HepG2 (cell line): ENCODE measurements around the gene C4B. TPM values are rescaled to one million over a fixed set of nuclear protein-coding genes. Genes with fewer than 3 reads are reported as not detected.
A peak's percentile ranks its signal among the peaks of the same experiment; 100 is the strongest.

Source experiments
- ATAC-seq: fragments of 200-7000 bp; cut with Tn5 transposase; 3 replicates; pipeline ENCODE4 v1.9.1; 2020; ENCODE audit warnings: mild to moderate bottlenecking, moderate library complexity
- BruUV-seq: library from RNA; stranded (reverse); fragments of 400-500 nt; replicated peaks from 2 replicates; lab custom pipeline; 2021; lab: Mats Ljungman, UMichigan
- CTCF ChIA-PET: fragments of 300-600 bp; formaldehyde crosslinking; extraction: SDS; loops from one replicate; lab custom pipeline; 2021; ENCODE audit warnings: low total read pairs, inconsistent platforms, low intra/inter-chr PET ratio; lab: Yijun Ruan, JAX
- POLR2A ChIA-PET: fragments of 350-600 bp; sonication (Branson Sonifier 250); formaldehyde crosslinking; loops from one replicate; lab custom pipeline; 2020; ENCODE audit warnings: antibody characterized with exemption, inconsistent platforms; lab: Yijun Ruan, JAX
- DNase-seq: peaks from one replicate; pipeline ENCODE4 v3.0.0-alpha.2; 2015; ENCODE audit warnings: low spot score
- FAIRE-seq: peaks from 3 replicates; lab custom pipeline; 2011; peaks lifted over from hg19 to GRCh38; lab: Jason Lieb, UNC
- H2AFZ ChIP-seq: one replicate; pipeline ENCODE4 v1.6.1; 2011; ENCODE audit warnings: low read length, inconsistent platforms
- H3K27ac ChIP-seq: fragments of 300-600 bp; 3 replicates; pipeline ENCODE4 v1.8.0; 2011; ENCODE audit warnings: mixed run types, mild to moderate bottlenecking, mixed read lengths, low read length, inconsistent platforms; ENCODE audit not compliant: insufficient read depth; ENCODE audit errors: extremely low read length
- H3K27me3 ChIP-seq, 2 experiments: fragments of 200-600 bp in 1 of 2; 2 replicates in 1 of 2; 3 replicates in 1 of 2; pipeline versions ENCODE4 v1.6.0 to v1.8.0; 2011; ENCODE audit warnings: low read length in 2 of 2, mild to moderate bottlenecking in 2 of 2, moderate library complexity in 2 of 2, inconsistent platforms in 1 of 2; ENCODE audit not compliant: insufficient read depth in 2 of 2, control insufficient read depth in 1 of 2
- H3K36me3 ChIP-seq, 2 experiments: fragments of 200-600 bp in 1 of 2; replicated peaks in 1 of 2; 2 replicates in 1 of 2; 3 replicates in 1 of 2; pipeline versions ENCODE4 v1.5.1 to v1.8.0; 2011; ENCODE audit warnings: low read length in 2 of 2, inconsistent platforms in 1 of 2; ENCODE audit not compliant: insufficient read depth in 2 of 2, control insufficient read depth in 1 of 2
- H3K4me1 ChIP-seq: 2 replicates; pipeline ENCODE4 v1.5.1; 2012; ENCODE audit warnings: low read length, inconsistent platforms; ENCODE audit not compliant: insufficient read depth
- H3K4me2 ChIP-seq: 2 replicates; pipeline ENCODE4 v1.6.0; 2011; ENCODE audit warnings: low read depth, low read length, inconsistent platforms
- H3K4me3 ChIP-seq, 3 experiments: fragments of 200-600 bp in 1 of 3; sonication (generic), shearing (Covaris generic) in 1 of 3; replicated peaks in 1 of 3; 2 replicates each; pipeline ENCODE4 v1.5.1; 2011 to 2016; ENCODE audit warnings: low read length in 3 of 3, inconsistent platforms in 2 of 3, low read depth in 2 of 3, mild to moderate bottlenecking in 2 of 3, control low read depth in 1 of 3, mixed read lengths in 1 of 3; ENCODE audit not compliant: insufficient read depth in 1 of 3
- H3K79me2 ChIP-seq: one replicate; pipeline ENCODE4 v1.6.1; 2011; ENCODE audit warnings: low read length, inconsistent platforms; ENCODE audit not compliant: insufficient read depth
- H3K9ac ChIP-seq: 2 replicates; pipeline ENCODE4 v1.6.0; 2011; ENCODE audit warnings: mild to moderate bottlenecking, low read depth, low read length, inconsistent platforms; ENCODE audit not compliant: insufficient read depth
- H3K9me3 ChIP-seq: 2 replicates; pipeline ENCODE4 v1.5.1; 2012; ENCODE audit warnings: mild to moderate bottlenecking, low read length
- H4K20me1 ChIP-seq: 2 replicates; pipeline ENCODE4 v1.6.0; 2011; ENCODE audit warnings: inconsistent platforms, mild to moderate bottlenecking, low read length, moderate library complexity; ENCODE audit not compliant: insufficient read depth
- CTCF ChIP-seq: sonication (generic); formaldehyde crosslinking; IDR thresholded peaks from 2 replicates; pipeline ENCODE4 v1.5.0; 2020; ENCODE audit warnings: mild to moderate bottlenecking, missing genetic modification reagents, moderate library complexity
- ELK4 ChIP-seq: sonication (generic); formaldehyde crosslinking; IDR thresholded peaks from 2 replicates; pipeline ENCODE4 v1.9.0; 2021; ENCODE audit warnings: missing genetic modification reagents, borderline replicate concordance
- GTF3A ChIP-seq: sonication (generic); formaldehyde crosslinking; conservative IDR thresholded peaks from 2 replicates; pipeline ENCODE4 v1.4.0; 2020; ENCODE audit warnings: mild to moderate bottlenecking, missing genetic modification reagents
- STAG1 ChIP-seq: sonication (generic); formaldehyde crosslinking; IDR thresholded peaks from 2 replicates; pipeline ENCODE4 v1.4.0; 2020; ENCODE audit warnings: missing genetic modification reagents
- ZBTB33 ChIP-seq: sonication (generic); formaldehyde crosslinking; IDR thresholded peaks from 2 replicates; pipeline ENCODE4 v1.4.0; 2020; ENCODE audit warnings: missing genetic modification reagents
- ZFP1 ChIP-seq: IDR thresholded peaks from 2 replicates; pipeline ENCODE4 v1.6.1; 2016
- ZNF317 ChIP-seq: sonication (generic); formaldehyde crosslinking; IDR thresholded peaks from 2 replicates; pipeline ENCODE4 v1.5.0; 2020; ENCODE audit warnings: mild to moderate bottlenecking, missing genetic modification reagents
- ZNF446 ChIP-seq: sonication (generic); formaldehyde crosslinking; IDR thresholded peaks from 2 replicates; pipeline ENCODE4 v1.5.0; 2020; ENCODE audit warnings: mild to moderate bottlenecking, missing genetic modification reagents
- ZNF510 ChIP-seq: sonication (generic); formaldehyde crosslinking; IDR thresholded peaks from 2 replicates; pipeline ENCODE4 v1.4.0; 2020; ENCODE audit warnings: low read depth, mild to moderate bottlenecking, missing genetic modification reagents
- ZNF816 ChIP-seq: sonication (generic); formaldehyde crosslinking; IDR thresholded peaks from 2 replicates; pipeline ENCODE4 v1.8.0; 2022; ENCODE audit warnings: missing genetic modification reagents, mild to moderate bottlenecking, borderline replicate concordance
- WGBS: methylation state at CpG from one replicate; pipeline ENCODE4 v1.1.6; 2017; ENCODE audit warnings: low lambda C conversion rate; 5-methylcytosine and 5-hydroxymethylcytosine counted together
- in situ Hi-C: cut with HindIII; loops from 2 replicates; pipeline ENCODE4 v1.10.0; 2017; ENCODE audit warnings: low pct_unique_long_range_greater_than_20kb; ENCODE audit not compliant: extremely low pct_ligation_motif_present
- intact Hi-C: fragments of 100-400 bp; cut with micrococcal nuclease; formaldehyde crosslinking; loops from one replicate; pipeline ENCODE4 v1.10.0; 2022; ENCODE audit not compliant: unreplicated experiment
- polyA plus RNA-seq, 8 experiments: library from polyadenylated mRNA; depleted of rRNA in 3 of 8; stranded (reverse) in 7 of 8; unstranded in 1 of 8; fragments of >200 nt; fragmentation: Illumina TruSeq in 4 of 8; extraction: Trizol in 4 of 8; gene quantifications; 2 replicates each; pipeline versions ENCODE4 v1.2.1 to v1.2.3, GENCODE V29; 2011 to 2016; ENCODE audit warnings: low read depth in 4 of 8, missing spikeins in 1 of 8, mixed read lengths in 1 of 8; ENCODE audit not compliant: insufficient read depth in 1 of 8
- total RNA-seq, 5 experiments: library from RNA; depleted of rRNA; stranded (reverse); fragments of >200 nt; fragmentation: Illumina TruSeq; extraction: Trizol; gene quantifications; 2 replicates each; pipeline ENCODE4 v1.2.3, GENCODE V29; 2016; ENCODE audit warnings: low read depth in 1 of 5

Gene C4B
- total and polyA plus RNA-seq, 2 of the 13 experiments (the other 11 are each of a cell fraction or from before 2014, with no cell fraction given): 167 to 538 TPM

- Histone ChIP-seq H3K4me1 (no peaks in the 10 kb centered on the region), H3K9me3 (no peaks in the 10 kb centered on the region), H3K79me2 (no peaks in the 10 kb centered on the region), H3K9ac (no peak overlapping the region), H3K36me3 (no peaks in the 10 kb centered on the region), H3K27ac (no peak overlapping the region), H4K20me1 (no peaks in the 10 kb centered on the region), H2AFZ (no peak overlapping the region), H3K4me2 (no peak overlapping the region), H3K27me3 (peaks cover 12 to 63% of the 10 kb centered on the region in 2 experiments), H3K4me3 (no peak overlapping the region)
- in situ Hi-C loops: no loop called here
- ATAC-seq (peak; percentile 69), FAIRE-seq (peak; percentile 15), DNase-seq (no peak)
- TF ChIP-seq ZNF446 (CRISPR knock-in tag): no peak
- TF ChIP-seq STAG1 (CRISPR knock-in tag): peak; percentile 54
- no peak for TF ChIP-seq ZNF317
- TF ChIP-seq CTCF: peak; percentile 56
- TF ChIP-seq GTF3A (CRISPR knock-in tag): no peak
- TF ChIP-seq ZBTB33 (CRISPR knock-in tag): peak; percentile 73
- no peak for TF ChIP-seq ZNF510 (CRISPR knock-in tag)
- TF ChIP-seq ELK4 (CRISPR knock-in tag): no peak
- no peak for TF ChIP-seq ZFP1 (CRISPR knock-in tag)
- TF ChIP-seq ZNF816 (CRISPR knock-in tag): no peak
- no TSS peak for BruUV-seq
- 44% methylated on average over 28 of the region's 28 CpGs for WGBS
- intact Hi-C loops: no loop called here
- ChIA-PET CTCF (no interaction called here), POLR2A (no interaction called here)
Observed at GRCh38 chr6:32060966-32061655, 46.5 kb downstream of the C4B start.
